Gastrocnemius medialis (tissue), 4 donors: Measurements from ENCODE around the gene SAMMSON.

Experiments
- CTCF ChIP-seq, 5 experiments: fragments of 450-650 bp in 3 of 5; fragments of 200-600 bp in 2 of 5; sonication (generic) in 2 of 5; IDR thresholded peaks in 4 of 5; conservative IDR thresholded peaks in 1 of 5; 1 replicate in 4 of 5; 2 replicates in 1 of 5; pipeline ENCODE4 v1.5.1; 2016 to 2019; ENCODE audit warnings: antibody characterized with exemption in 5 of 5, mild to moderate bottlenecking in 3 of 5, moderate library complexity in 3 of 5
- POLR2A ChIP-seq, 2 donors: fragments of 450-650 bp; IDR thresholded peaks; one replicate each; pipeline ENCODE4 v1.6.1; 2017; ENCODE audit warnings: antibody characterized with exemption in 2 of 2, mild to moderate bottlenecking in 2 of 2, moderate library complexity in 2 of 2

GRCh38 chr3:70085613-70086012, 86.1 kb downstream of the SAMMSON start:
- no peak for TF ChIP-seq POLR2A (IDR thresholded peaks at IDR 0.05)
- no peak for TF ChIP-seq CTCF (IDR thresholded peaks at IDR 0.05 in 4 of 5, conservative IDR thresholded peaks at IDR 0.05 in 1 of 5)
